ENCODE measurements around the gene SYDE1.

Gene SYDE1

DNA sequence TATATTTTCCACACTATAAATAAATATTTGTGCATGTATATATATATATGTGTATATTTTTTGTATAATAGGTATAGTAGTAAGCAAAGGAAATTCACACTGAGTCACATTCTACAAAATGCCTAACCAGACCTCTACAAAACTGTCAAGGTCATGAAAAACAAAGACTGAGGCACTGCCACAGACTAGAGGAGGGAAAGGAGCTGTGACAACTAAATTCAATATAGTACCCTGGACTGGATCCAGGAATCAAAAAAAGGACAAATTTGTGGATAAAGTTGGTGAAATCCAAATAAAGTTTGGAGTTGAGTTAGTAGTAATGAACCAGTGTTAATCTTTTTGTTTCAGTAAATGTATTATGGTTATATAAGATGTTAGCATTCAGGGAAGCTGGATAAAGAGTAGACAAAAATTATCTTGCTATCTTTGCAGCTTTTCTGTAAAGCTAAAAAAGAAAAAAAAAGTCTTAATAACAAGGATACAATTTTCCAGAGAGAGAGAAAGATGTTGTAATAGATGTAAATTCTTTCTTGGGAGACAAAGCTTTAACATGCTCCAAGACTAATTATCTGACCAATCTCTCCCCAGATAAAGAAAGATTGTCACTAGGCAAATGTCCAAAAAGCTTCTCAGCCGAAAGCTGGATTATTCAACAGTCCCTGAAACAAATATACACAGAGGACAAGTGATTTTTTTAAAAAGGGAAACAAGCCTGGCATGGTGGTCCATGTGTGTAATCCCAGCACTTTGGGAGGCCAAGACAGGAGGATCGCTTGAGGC lies 19.1 kb downstream of the SYDE1 start:
- no peak for DNase-seq

DNA sequence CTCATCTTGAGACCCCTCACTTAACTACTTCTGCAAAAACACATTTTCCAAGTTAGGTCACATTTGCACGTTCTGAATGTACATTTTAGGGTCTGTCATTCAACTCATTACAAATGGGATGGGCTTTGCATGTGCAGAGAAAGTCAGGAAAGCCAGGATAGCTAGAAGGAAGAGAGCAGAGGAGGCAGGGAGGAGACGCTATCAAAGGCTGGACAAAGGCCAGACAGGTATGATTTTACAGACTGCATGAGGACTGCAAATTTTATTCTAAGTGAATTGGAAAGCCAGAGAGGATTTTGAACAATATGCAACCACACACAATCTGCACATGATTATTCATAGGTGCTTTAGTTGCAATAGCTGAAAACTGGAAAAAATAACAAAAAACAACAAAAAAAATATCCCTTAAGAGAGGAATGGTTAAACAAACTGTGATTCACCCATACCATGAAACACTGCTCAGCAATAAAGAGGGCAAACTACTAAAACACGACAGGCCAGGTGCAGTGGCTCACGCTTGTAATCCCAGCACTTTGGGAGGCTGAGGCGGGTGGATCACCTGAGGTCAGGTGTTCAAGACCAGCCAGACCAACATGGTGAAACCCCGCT lies 21.1 kb downstream of the SYDE1 start:
- DNase-seq, result no peak

DNA sequence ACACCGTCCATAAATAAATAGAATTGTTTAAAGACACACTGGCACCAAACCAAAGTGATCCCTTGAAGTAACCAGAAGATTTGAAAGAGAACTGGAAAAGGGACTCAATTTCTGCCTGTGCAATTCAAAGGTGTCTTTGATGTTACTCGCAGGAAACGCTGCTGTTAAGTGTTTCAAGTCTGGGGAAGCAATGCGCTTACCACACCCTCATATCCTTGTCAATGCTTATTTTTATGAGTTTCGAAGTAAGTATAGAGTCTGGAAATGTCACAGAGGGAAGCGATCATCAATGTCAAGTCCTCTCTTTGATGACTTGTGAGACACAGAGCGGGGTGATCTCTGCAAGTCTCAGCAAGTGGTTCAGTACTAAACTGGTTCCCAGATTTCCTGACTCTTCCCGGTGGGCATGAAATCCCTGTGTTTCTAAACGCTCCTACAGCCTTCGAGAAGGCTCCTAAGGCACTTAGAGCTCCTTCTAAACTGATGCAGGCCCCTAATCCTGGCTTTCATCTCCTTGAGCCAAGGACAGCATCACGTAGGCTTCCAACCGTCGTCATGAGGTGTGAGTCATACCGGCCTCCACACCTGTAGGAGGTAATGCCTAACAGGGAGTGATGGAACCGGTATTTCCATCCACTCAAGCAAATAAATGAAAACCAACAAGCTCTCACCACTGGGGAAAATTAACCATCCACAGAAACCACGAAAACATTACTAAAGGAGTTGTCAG lies 22.8 kb downstream of the SYDE1 start:
- no peak for DNase-seq

DNA sequence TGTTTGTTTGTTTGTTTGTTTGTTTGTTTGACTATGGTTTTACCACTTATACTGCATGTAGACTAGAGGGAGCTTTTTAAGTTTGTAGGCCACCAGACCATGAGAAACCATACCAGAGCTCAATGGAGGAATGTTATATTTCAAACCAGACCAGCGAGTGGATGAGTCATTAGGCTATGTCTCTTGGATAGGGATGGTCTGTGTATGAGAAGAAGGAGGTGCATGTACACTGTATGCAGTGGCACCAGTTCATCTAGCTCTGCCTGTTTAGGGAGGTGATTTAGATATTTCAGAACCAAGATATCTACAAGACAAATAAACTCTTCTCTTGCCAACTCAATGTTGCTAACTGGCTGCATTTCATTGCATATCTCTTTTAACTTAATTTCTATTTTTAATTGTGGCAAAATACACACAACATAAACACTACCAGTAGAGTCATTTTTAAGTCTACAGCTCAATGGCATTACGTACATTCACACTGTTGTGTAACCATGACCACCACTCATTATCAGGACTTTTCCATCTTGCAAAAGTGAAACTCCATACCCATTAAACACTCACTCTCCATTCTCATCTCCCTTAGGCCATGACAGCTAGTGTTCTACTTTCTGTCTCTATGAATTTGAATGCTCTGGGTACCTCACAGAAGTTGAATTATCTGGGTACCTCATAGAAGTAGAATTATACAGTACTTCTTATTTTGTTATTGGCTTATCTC lies 29.2 kb downstream of the SYDE1 start:
- no peak for DNase-seq

DNA sequence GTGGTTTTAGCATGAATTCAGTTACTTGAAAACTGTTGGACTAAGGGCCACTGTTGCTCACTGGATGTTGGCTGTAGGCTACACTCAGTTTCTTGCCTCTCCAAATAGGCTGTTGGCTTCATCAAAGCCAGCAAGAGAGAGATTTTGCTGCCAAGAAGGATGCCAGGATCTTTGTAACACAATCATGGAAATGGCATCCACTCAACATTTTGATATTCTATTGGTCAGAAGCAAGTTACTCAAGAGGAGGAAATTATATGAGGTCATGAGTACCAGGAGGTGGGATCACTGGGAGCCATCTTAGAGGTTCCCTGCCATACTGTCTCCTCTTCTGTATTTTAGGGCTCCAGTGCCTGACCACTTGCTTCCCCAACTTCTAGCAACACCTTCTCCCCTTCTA lies 30.6 kb downstream of the SYDE1 start:
- DNase-seq, result no peak

DNA sequence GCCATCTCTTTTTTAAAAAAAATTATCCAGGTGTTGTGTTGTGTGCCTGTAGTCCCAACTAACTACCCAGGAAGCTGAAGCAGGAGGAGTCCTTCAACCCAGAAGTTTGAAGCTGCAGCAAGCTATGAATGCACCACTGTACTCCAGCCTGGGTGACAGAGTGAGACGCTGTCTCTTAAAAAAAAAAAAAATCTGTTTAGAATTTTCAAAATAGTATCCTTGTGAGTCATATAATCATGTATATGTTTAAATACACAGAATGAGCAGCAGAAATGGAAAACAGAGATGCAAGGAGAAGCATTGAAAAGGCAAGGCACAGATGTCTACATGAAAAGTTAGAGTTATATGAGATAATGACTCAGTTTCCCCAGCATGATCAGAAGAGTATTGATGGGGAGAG lies 31.2 kb downstream of the SYDE1 start:
- DNase-seq, result no peak

DNA sequence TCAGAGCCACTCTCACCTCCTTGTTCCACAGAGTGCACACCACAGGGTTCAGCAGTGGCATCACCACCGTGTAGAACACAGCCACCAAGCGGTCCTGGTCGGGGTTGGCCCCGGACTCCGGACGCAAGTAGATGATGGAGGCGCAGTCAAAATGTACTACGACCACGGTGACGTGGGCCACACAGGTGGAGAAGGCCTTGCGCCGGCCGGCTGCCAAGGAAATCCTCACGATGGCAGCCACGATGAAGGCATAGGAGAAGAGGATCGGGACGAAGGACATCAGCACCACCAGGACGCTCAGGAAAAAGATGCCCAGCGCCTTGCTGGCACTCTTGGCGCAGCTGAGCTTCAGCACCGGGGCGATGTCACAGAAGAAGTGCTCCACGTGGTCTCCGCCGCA lies 33.9 kb downstream of the SYDE1 start:
- no peak for DNase-seq

DNA sequence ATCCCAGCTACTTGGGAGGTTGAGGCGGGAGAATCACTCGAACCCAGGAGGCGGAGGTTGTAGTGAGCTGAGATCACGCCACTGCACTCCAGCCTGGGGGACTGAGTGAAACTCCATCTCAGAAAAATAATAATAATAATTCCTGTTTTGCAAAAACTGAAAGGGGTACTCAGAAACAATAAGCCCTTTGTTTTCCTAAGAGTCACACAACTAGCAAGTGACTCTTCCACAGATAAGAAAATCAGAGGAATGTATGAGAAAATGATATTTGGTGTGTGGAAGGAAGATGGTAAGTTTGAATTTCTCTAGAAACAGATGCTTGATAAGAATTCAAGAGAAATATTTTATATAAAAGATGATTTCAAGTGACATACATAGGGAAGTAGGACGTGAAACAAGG lies 35.1 kb downstream of the SYDE1 start:
- DNase-seq, result no peak

DNA sequence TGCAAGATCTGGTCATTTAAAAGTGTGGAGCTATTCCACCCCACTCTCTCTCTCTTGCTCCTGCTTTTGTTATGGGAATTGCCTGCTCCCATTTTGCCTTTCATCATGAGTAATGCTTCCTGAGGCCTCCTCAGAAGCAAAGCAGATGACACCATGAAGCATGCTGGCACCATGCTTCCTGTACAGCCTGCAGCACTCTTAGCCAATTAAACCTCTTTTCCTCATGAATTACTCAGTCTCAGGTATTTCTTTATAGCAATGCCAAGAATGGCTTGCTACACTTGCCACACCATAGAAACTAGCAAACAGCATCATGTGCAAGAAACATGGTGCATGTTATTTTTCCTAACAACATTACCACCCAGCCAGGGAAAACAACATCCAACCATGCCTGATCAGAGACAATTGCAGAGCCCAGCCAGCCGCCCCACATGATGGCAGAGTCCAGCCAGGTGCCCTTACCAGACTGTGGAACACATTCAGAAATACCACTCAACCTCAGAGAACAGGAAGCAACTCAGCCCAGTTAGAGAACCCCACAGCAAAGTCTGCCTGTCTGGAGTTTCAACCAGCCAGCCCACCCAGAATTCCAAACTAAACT lies 36.9 kb downstream of the SYDE1 start:
- DNase-seq, result no peak

DNA sequence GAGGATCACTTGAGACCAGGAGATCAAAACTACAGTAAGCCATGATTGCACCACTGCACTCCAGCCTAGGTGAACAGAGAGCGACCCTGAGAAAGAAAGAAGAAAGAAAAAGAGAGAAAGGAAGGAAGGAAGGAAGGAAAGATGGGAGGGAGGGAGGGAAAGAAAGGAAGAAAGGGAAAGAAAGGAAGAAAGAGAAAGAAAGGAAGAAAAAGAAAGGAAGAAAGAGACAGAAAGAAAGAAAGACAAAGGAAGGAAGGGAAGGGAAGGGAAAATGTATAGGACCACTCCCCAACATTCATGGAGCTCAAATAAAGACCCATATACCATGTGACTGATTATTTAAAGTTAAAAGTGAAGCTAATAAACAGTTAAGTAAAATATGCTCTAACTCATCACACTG lies 39.9 kb downstream of the SYDE1 start:
- no peak for DNase-seq

DNA sequence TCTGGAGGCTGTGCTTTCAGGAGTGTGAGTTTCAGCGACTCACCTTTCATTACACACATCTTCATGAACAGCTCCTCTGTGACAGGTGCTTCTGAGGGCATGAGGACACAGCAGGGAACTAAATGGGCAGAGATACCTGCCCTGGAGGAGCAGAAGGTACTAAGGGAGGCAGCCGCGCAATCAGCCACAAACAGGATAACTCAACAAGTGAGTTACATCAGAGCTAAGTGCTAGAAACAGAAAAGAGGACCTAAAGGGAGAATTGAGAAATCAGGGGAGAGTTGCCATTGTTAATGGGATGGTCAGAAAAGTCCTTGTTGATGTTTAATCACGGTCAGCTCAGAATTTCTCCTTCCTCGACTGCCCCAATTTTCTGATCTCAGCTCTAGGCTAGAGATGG lies 42.5 kb downstream of the SYDE1 start:
- DNase-seq, result no peak

DNA sequence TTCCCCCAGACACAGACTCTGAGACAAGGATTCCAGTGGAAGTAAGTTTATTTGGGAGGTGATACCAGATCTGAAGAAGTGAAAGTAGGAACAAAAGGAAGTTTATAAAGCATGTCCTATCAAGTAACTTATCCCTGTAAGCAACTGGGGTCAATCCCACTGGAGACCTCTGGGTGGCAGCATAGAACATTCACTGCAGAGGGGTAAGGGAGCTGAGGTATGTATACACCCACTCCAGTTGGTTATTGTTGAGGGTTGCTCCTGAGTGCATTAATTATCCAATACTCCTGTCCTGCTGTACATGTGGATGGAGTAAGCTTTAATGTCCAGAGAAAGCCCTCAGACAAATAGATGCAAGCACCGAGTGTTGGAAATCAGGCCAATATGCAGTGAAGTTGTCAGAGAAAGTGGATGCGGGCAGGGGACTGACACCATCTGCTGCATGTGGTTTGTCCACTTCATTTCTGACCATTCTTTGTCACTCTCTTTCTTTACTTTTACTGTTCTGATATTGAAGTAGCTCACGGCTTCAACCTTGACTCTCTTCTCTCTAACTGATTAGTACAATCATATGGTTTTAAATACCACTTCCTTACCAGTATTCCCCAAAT lies 46.9 kb downstream of the SYDE1 start:
- no peak for DNase-seq

DNA sequence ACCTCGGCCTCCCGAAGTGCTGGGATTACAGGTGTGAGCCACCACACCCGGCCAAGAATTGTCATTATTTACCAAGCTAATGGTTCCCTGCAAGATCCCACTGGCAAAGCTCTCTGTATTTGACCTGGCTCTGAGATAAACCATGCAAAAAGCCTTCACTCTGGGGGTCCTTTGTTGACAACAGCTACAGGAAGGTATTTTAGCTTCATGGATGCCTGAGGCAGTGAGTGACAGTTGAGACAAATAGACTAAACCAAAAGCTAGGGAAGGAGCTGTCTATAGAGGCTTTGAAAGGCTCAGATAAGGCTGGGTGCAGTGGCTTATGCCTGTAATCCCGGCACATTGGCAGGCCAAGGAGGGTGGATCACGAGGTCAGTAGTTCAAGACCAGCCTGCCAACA lies 48.1 kb downstream of the SYDE1 start:
- DNase-seq, result no peak

DNA sequence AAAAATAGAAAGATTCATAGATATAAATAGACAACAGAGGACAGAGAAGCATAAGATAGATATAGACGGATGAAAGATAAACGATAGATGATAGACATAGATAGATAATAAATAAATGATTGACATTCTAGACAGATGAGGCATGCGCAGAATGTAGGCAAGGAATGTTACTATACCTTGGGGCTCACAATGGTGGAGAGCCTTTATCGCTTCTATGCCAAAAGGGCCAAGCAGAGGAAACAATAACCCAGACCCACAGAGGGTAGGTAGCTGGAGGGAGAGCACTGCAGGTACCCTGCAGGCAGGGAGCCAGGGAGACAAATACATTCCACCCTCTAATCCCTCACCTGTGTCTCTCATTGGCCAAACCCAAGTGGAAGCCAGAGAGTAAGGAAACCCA lies 49.2 kb downstream of the SYDE1 start:
- DNase-seq, result no peak

DNA sequence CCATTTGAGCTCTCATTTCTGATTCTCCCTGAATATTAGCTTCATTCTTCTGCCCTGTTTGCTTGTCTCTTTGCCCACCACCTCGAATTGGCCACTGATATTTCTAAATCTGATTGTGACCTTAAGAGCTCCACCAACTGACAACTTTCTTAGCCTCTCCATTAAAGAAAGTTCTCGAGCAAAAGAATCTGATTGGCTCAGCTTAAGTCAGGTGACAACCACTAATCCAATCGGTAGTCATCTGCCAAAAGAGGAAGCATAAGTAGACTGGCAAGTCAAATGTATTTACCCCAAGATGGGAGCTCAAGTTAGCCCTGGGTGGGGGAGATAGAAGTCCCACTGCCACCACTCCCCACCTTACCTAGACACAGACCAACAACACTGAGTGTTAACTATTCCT lies 52.0 kb downstream of the SYDE1 start:
- no peak for DNase-seq

DNA sequence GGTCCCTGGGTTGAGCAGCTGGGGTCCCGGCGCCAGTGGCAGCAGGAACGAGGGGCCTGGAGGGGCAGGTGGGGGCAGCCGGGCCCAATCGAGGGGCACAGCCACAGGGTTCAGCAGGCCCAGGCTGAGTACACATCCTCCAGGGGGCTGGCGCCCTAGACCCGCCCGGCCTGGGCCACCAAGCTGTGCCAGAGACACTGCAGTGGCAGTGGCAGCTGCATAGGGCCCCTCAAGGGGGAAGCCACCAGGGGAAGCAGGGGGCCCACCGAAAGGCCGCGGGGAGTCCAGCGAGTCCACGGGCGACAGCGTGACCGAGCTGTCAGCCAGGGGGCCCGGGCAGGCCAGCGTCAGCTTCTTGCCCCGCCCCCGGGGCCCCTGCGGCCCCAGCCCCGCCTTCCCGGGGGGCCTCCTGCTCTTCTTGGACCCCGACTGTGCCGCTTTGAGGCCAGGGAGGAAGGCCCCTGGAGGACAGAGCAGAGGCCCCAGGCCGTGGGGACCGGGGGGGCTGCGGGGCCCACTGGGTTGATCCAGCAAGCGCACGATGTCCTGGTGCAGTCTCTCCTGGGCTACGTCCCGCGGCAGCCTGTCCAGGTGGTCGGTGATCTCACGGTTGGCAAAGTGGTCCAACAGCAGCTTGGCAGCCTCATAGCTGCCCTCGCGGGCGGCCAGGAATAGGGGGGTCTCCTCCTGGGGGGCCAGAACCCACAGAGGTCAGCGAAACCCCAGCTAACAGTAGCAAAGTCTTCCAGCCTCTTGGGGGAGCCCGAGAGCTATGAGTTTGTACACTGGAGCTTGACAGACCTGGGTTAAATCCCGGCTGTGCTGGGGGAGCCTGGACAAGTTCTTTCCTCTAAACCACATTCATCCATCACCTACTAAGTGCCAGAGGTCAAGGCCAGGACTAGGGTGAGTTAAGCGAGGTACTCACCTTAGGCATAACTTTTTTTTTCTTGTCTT lies 54.1 kb downstream of the SYDE1 start:
- DNase-seq, result no peak

Data from NCI-H2107 (cell line).